ENCODE data around the gene GRIK3.

DNA sequence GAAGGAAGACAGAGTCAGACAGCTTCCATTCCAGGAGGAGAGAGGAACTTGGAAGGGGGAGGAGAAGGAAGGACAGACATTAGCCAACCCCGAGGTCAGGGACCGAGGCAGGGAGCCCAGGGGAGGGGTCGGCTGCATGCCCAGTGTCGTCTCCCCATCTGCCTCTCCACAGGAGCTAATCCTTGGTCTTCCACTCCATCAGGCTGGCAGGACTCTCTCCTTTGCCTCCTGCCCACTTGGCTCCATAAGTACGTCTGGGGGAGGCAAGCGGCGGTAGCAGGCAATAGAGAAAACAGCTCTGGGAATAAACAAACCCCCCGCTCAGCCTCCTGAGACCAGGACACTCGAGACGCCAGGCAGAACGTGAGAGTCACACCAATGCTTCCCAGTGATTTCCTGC lies 71.3 kb downstream of the GRIK3 start:
- no peak for TF ChIP-seq YY1 (IDR thresholded peaks at IDR 0.05; ENCODE audit: insufficient read depth, insufficient read length)
- no peak for TF ChIP-seq ZNF274 (IDR thresholded peaks at IDR 0.05; ENCODE audit: low read depth, low read length)

Measured in NT2/D1 (cell line).